ENCODE data around the gene RNF34. TPM values are rescaled to one million over a fixed set of nuclear protein-coding genes. Genes with fewer than 3 reads are reported as not detected.

Gene RNF34
- total and polyA plus RNA-seq, 2 of the 8 experiments (the other 6 are each of a cell fraction or from before 2014, with no cell fraction given) = 37.9 to 57.6 TPM

GRCh38 chr12:121466794-121467637 lies 67.1 kb downstream of the RNF34 start (continued):
- TF ChIP-seq HDAC2 (IDR thresholded peaks at IDR 0.05; ENCODE audit: borderline replicate concordance in 1 of 2, low read depth in 2 of 2, low read length in 2 of 2) = no peak
- 0 out of 2 replicates have a peak, but pooled peaks have one; percentile 9 for TF ChIP-seq EGR1 (IDR thresholded peaks at IDR 0.05; ENCODE audit: borderline replicate concordance, low read depth, low read length)
- no peak; the same call in 1 of the 2 replicates for TF ChIP-seq BACH1 (IDR thresholded peaks at IDR 0.05; ENCODE audit: low read length)
- TF ChIP-seq CTBP2 (IDR thresholded peaks at IDR 0.05; ENCODE audit: borderline replicate concordance, insufficient read depth, insufficient read length, low read length) = no peak
- TF ChIP-seq CHD2 (IDR thresholded peaks at IDR 0.05; ENCODE audit: low read length) = no peak
- TF ChIP-seq SIRT6 (IDR thresholded peaks at IDR 0.05; ENCODE audit: low read length) = no peak
- no peak for TF ChIP-seq POLR2A (IDR thresholded peaks at IDR 0.05; ENCODE audit: control extremely low read depth in 1 of 2, low read depth in 2 of 2, low read length in 2 of 2)
- TF ChIP-seq HDAC6 (IDR thresholded peaks at IDR 0.05; ENCODE audit: low read depth, low read length) = no peak
- no peak for TF ChIP-seq KDM5A (IDR thresholded peaks at IDR 0.05; ENCODE audit: low read length)
- TF ChIP-seq TBP (IDR thresholded peaks at IDR 0.05; ENCODE audit: low read depth, low read length) = no peak
- TF ChIP-seq RAD21 (IDR thresholded peaks at IDR 0.05 in 1 of 2, conservative IDR thresholded peaks at IDR 0.05 in 1 of 2; ENCODE audit: low read depth in 2 of 2, low read length in 2 of 2) = no peak
- TF ChIP-seq RFX5 (IDR thresholded peaks at IDR 0.05; ENCODE audit: borderline replicate concordance, low read depth, low read length) = no peak
- TF ChIP-seq CBX5 (IDR thresholded peaks at IDR 0.05; ENCODE audit: low read depth, low read length) = no peak
- no peak for TF ChIP-seq CTCF (IDR thresholded peaks at IDR 0.05; ENCODE audit: control extremely low read depth in 1 of 3, insufficient read depth in 1 of 3, low read depth in 1 of 3, low read length in 3 of 3)
